Cardiac muscle cell (in vitro differentiated cells and primary cell): Measurements from ENCODE around the gene DHRSX. TPM values are rescaled to one million over a fixed set of nuclear protein-coding genes. Genes with fewer than 3 reads are reported as not detected.

ENCODE experiments used
- DNase-seq, 2 donors: peaks; one replicate each; pipeline versions ENCODE4 v3.0.0 to v3.0.0-alpha.2; 2010 to 2017; ENCODE audit warnings: low read depth in 1 of 2, low spot score in 1 of 2
- H3K27ac ChIP-seq: fragments of 200-600 bp; sonication (generic); 2 replicates; pipeline ENCODE4 v1.5.1; 2016
- H3K27me3 ChIP-seq: fragments of 200-600 bp; sonication (generic); 2 replicates; pipeline ENCODE4 v1.6.0; 2016; ENCODE audit warnings: control low read depth
- H3K36me3 ChIP-seq: fragments of 200-600 bp; sonication (generic); 2 replicates; pipeline ENCODE4 v1.5.1; 2016; ENCODE audit warnings: control low read depth
- H3K4me1 ChIP-seq: fragments of 200-600 bp; sonication (generic); 2 replicates; pipeline ENCODE4 v1.8.1; 2017; ENCODE audit warnings: low read depth, mild to moderate bottlenecking, mixed run types
- H3K4me3 ChIP-seq: fragments of 200-600 bp; sonication (generic); 2 replicates; pipeline ENCODE4 v1.5.1; 2016; ENCODE audit warnings: mild to moderate bottlenecking
- H3K9me3 ChIP-seq: fragments of 200-600 bp; sonication (generic); 2 replicates; pipeline ENCODE4 v1.5.1; 2017; ENCODE audit warnings: low read depth, mild to moderate bottlenecking, control low read depth
- CTCF ChIP-seq: IDR thresholded peaks from 2 replicates; pipeline ENCODE4 v1.5.1; 2012; ENCODE audit warnings: low read depth, mild to moderate bottlenecking, low read length
- polyA plus RNA-seq: library from polyadenylated mRNA; unstranded; fragments of >200 nt; fragmentation: Nextera tagmentation; extraction: Ambion mirVana; gene quantifications from 2 replicates; pipeline ENCODE4 v1.2.1, GENCODE V29; 2016
- total RNA-seq: library from RNA; depleted of rRNA; stranded (reverse); fragments of >200 nt; gene quantifications from 2 replicates; pipeline ENCODE4 v1.2.3, GENCODE V29; 2016

The DHRSX gene
- total and polyA plus RNA-seq, 2 experiments from 2014 or later, result 20.4 to 33.4 TPM

DNA sequence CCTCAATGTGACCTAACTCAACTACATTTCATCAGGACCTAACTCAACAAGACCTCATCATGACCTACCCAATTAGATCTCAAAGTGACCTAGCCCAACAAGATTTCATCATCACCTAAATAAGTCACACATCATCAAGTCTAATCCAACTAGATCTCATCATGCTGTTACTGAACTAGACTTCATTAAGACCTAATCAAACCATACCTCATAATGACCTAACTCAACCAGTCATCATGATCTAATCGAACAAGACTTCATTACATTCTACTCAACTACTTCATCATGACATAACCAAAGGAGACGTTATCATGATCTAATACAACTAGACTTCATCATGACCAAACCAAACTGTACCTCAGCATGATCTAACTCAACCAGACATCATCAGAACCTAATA, 82.8 kb downstream of the DHRSX start:
- Histone ChIP-seq H3K27ac (no peak overlapping the region), H3K36me3 (no peaks in the 10 kb centered on the region), H3K4me1 (no peaks in the 10 kb centered on the region), H3K9me3 (no peaks in the 10 kb centered on the region), H3K4me3 (no peak overlapping the region), H3K27me3 (no peaks in the 10 kb centered on the region)
- TF ChIP-seq CTCF, result no peak
- DNase-seq, result no peak

DNA sequence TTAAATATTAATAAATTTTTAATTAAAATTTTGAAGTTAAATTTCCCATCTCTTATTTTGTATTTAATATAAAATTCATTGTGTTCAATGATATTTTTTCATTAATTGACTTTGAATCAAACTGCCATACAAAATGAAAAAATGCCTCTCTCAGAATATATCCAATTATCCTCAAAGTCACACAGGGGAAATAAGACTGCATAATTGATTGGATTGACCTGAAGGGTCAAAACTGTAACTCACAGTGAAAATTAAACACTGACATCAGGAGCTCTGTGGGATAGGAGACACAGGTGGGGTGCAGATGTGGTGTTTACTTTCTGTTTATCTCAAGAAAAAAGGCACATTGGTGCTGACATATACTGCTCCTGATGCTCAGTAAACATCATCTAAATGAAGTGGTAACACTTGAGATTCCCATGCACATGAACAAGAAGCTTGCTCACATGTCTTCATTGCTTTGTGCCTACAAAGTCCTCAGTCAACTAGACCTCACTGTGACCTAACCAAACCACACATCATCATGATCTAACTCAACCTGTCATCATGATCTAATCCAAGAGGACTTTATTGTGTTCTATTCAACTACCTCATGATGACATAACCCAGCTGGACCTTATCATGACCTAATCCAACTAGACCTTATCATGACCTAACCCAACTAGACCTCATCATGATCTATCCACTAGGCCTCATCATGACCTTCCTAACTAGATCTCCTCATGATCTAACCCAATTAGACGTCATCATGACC, 83.7 kb downstream of the DHRSX start:
- no peak overlapping the region for H3K4me3 ChIP-seq
- H3K36me3 ChIP-seq, result no peaks in the 10 kb centered on the region
- no peaks in the 10 kb centered on the region for H3K9me3 ChIP-seq
- H3K4me1 ChIP-seq, result no peaks in the 10 kb centered on the region
- no peak for DNase-seq
- H3K27me3 ChIP-seq, result no peaks in the 10 kb centered on the region
- no peak overlapping the region for H3K27ac ChIP-seq
- no peak for TF ChIP-seq CTCF

- Histone ChIP-seq H3K9me3 (no peaks in the 10 kb centered on the region), H3K36me3 (no peaks in the 10 kb centered on the region), H3K27me3 (no peaks in the 10 kb centered on the region), H3K27ac (no peak overlapping the region), H3K4me3 (no peak overlapping the region), H3K4me1 (no peaks in the 10 kb centered on the region)
- DNase-seq, result no peak
- no peak for TF ChIP-seq CTCF
Measured at GRCh38 chrX:2414384-2414783, 86.4 kb downstream of the DHRSX start.

DNA sequence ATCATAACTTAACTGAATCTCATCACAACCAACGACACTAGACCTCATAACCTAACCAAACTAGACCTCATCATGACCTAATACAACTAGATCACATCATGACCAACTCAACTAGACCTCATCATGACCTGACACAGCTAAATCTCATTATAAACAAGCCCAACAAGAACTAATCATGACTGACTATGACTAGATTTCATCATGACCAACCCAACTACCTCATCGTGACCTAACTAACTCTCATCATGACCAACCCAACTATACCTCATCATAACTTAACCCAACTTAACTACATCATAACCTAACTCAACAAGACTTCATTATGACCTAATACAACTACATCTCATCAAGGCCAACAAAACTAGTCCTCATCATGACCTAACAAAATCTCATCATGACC, 86.8 kb downstream of the DHRSX start:
- H3K4me3 ChIP-seq, result no peak overlapping the region
- no peak for TF ChIP-seq CTCF

DNA sequence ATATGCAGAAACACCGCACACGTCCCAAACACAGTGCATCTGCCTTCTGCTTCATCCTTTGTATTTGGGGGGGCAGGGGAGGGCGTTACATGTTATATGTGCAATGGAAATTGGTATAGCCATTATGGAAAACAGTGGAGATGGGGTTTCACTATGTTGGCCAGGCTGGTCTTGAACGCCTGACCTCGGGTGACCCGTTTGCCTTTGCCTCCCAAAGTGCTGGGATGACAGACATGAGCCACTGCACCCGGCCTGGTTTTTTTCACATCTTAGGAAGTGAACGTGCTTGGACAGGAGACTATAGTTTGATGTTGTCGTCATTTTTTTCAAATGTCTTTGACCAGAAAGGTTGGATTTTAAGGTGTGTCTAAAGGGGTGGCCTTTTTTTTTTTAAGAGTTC, 88.6 kb downstream of the DHRSX start:
- no peaks in the 10 kb centered on the region for H3K9me3 ChIP-seq
- H3K4me1 ChIP-seq, result no peaks in the 10 kb centered on the region
- no peak overlapping the region for H3K27ac ChIP-seq
- no peak overlapping the region for H3K4me3 ChIP-seq
- no peaks in the 10 kb centered on the region for H3K27me3 ChIP-seq
- DNase-seq, result no peak
- peaks cover 3% of the 10 kb centered on the region for H3K36me3 ChIP-seq
- no peak for TF ChIP-seq CTCF

More for the DNA sequence above, 86.8 kb downstream of the DHRSX start:
- Histone ChIP-seq H3K4me1 (no peaks in the 10 kb centered on the region), H3K27me3 (no peaks in the 10 kb centered on the region), H3K36me3 (no peaks in the 10 kb centered on the region), H3K9me3 (no peaks in the 10 kb centered on the region), H3K27ac (no peak overlapping the region)
- DNase-seq, result no peak
